ENCODE data around the gene SPSB3.

DNA sequence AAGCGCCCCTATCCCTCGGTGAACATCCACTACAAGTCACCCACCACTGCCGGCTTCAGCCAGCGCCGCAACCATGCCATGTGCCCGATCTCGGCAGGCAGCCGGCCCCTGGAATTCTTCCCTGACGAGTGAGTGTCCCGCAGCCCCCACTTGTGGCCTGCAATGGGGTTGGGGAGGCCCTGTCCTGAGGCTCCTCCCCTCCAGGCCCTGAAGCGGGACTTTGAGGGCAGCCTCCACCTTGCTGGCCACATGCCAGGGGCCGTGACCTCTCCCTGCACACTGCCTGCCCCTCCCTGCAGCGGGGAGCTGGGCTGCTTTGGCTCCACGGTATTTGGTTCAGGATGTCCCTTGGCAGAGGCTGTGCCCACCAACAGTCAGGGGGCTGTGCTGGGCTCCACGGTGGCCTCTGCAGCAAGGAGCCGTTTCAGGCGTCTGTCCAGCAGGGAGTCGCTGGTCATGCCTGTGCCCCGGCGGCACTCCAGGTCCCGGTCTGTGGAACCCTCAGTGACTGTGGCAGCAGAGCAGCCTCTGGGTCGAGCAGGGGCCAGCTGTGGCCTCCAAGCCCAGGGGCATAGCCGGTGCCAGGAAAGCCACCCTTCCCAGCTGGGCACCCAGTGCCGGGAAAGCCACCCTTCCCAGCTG is 19.4 kb downstream of the SPSB3 start:
- TF ChIP-seq TAF1 (conservative IDR thresholded peaks at IDR 0.05) (no peak), YY1 (IDR thresholded peaks at IDR 0.05) (no peak), FOXA1 (IDR thresholded peaks at IDR 0.05) (no peak), EGR1 (IDR thresholded peaks at IDR 0.05; ENCODE audit: low read depth in 2 of 2) (no peak), GABPA (IDR thresholded peaks at IDR 0.05 in 1 of 2, conservative IDR thresholded peaks at IDR 0.05 in 1 of 2) (no peak), RAD21 (IDR thresholded peaks at IDR 0.05) (no peak)
- TF ChIP-seq, protein P1, sequence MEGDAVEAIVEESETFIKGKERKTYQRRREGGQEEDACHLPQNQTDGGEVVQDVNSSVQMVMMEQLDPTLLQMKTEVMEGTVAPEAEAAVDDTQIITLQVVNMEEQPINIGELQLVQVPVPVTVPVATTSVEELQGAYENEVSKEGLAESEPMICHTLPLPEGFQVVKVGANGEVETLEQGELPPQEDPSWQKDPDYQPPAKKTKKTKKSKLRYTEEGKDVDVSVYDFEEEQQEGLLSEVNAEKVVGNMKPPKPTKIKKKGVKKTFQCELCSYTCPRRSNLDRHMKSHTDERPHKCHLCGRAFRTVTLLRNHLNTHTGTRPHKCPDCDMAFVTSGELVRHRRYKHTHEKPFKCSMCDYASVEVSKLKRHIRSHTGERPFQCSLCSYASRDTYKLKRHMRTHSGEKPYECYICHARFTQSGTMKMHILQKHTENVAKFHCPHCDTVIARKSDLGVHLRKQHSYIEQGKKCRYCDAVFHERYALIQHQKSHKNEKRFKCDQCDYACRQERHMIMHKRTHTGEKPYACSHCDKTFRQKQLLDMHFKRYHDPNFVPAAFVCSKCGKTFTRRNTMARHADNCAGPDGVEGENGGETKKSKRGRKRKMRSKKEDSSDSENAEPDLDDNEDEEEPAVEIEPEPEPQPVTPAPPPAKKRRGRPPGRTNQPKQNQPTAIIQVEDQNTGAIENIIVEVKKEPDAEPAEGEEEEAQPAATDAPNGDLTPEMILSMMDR (IDR thresholded peaks at IDR 0.05; ENCODE audit: low read depth, low read length, missing input control): no peak
- TF ChIP-seq, protein P2, sequence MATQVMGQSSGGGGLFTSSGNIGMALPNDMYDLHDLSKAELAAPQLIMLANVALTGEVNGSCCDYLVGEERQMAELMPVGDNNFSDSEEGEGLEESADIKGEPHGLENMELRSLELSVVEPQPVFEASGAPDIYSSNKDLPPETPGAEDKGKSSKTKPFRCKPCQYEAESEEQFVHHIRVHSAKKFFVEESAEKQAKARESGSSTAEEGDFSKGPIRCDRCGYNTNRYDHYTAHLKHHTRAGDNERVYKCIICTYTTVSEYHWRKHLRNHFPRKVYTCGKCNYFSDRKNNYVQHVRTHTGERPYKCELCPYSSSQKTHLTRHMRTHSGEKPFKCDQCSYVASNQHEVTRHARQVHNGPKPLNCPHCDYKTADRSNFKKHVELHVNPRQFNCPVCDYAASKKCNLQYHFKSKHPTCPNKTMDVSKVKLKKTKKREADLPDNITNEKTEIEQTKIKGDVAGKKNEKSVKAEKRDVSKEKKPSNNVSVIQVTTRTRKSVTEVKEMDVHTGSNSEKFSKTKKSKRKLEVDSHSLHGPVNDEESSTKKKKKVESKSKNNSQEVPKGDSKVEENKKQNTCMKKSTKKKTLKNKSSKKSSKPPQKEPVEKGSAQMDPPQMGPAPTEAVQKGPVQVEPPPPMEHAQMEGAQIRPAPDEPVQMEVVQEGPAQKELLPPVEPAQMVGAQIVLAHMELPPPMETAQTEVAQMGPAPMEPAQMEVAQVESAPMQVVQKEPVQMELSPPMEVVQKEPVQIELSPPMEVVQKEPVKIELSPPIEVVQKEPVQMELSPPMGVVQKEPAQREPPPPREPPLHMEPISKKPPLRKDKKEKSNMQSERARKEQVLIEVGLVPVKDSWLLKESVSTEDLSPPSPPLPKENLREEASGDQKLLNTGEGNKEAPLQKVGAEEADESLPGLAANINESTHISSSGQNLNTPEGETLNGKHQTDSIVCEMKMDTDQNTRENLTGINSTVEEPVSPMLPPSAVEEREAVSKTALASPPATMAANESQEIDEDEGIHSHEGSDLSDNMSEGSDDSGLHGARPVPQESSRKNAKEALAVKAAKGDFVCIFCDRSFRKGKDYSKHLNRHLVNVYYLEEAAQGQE (IDR thresholded peaks at IDR 0.05): no peak
- TF ChIP-seq, protein P3, sequence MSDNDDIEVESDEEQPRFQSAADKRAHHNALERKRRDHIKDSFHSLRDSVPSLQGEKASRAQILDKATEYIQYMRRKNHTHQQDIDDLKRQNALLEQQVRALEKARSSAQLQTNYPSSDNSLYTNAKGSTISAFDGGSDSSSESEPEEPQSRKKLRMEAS (IDR thresholded peaks at IDR 0.05): no peak

Data from liver (tissue), 3 donors.